ENCODE data around the gene NCOA3.
A peak's percentile ranks its signal among the peaks of the same experiment; 100 is the strongest.
"Not testable (repeated sequence)": the region's sequence is repeated elsewhere in the genome, so short reads cannot be mapped to it uniquely, and the experiment has no call there.

The NCOA3 gene

GRCh38 chr20:47551841-47552240, 50.2 kb downstream of the NCOA3 start:
- no peaks in the 10 kb centered on the region for H3K27me3 ChIP-seq (replicated peaks)
- in situ Hi-C loops (cut with HindIII; ENCODE audit: low pct_ligation_motif_present, low sequenced_read_pairs) = no loop called here
- H3K36me3 ChIP-seq (replicated peaks) = no peaks in the 10 kb centered on the region
- H3K4me3 ChIP-seq (ENCODE audit: low read depth, low read length) = no peak overlapping the region
- H3K27ac ChIP-seq = no peak overlapping the region
- peak; percentile 26 for DNase-seq
- TF ChIP-seq, protein P1, sequence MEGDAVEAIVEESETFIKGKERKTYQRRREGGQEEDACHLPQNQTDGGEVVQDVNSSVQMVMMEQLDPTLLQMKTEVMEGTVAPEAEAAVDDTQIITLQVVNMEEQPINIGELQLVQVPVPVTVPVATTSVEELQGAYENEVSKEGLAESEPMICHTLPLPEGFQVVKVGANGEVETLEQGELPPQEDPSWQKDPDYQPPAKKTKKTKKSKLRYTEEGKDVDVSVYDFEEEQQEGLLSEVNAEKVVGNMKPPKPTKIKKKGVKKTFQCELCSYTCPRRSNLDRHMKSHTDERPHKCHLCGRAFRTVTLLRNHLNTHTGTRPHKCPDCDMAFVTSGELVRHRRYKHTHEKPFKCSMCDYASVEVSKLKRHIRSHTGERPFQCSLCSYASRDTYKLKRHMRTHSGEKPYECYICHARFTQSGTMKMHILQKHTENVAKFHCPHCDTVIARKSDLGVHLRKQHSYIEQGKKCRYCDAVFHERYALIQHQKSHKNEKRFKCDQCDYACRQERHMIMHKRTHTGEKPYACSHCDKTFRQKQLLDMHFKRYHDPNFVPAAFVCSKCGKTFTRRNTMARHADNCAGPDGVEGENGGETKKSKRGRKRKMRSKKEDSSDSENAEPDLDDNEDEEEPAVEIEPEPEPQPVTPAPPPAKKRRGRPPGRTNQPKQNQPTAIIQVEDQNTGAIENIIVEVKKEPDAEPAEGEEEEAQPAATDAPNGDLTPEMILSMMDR (IDR thresholded peaks at IDR 0.05; ENCODE audit: low read depth, low read length, missing control alignments) = no peak

- H3K27me3 ChIP-seq (replicated peaks) = no peaks in the 10 kb centered on the region
- H3K4me3 ChIP-seq (ENCODE audit: low read depth, low read length) = no peak overlapping the region
- H3K27ac ChIP-seq = no peak overlapping the region
- in situ Hi-C loops (cut with HindIII; ENCODE audit: low pct_ligation_motif_present, low sequenced_read_pairs) = no loop called here
- no peak for DNase-seq
- H3K36me3 ChIP-seq (replicated peaks) = no peaks in the 10 kb centered on the region
- TF ChIP-seq, protein P1 (IDR thresholded peaks at IDR 0.05; ENCODE audit: low read depth, low read length, missing control alignments) = no peak
Measured at GRCh38 chr20:47552996-47553395, 51.3 kb downstream of the NCOA3 start.

DNA sequence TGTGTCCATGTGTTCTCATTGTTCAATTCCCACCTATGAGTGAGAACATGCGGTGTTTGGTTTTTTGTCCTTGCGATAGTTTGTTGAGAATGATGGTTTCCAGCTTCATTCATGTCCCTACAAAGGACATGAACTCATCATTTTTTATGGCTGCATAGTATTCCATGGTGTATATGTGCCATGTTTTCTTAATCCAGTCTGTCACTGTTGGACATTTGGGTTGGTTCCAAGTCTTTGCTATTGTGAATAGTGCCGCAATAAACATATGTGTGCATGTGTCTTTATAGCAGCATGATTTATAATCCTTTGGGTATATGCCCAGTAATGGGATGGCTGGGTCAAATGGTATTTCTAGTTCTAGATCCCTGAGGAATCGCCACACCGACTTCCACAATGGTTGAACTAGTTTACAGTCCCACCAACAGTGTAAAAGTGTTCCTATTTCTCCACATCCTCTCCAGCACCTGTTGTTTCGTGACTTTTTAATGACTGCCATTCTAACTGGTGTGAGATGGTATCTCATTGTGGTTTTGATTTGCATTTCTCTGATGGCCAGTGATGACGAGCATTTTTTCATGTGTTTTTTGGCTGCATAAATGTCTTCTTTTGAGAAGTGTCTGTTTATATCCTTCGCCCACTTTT, 52.0 kb downstream of the NCOA3 start:
- H3K27me3 ChIP-seq (replicated peaks); H3K4me3 ChIP-seq (ENCODE audit: low read depth, low read length); H3K36me3 ChIP-seq (replicated peaks); in situ Hi-C loops (cut with HindIII; ENCODE audit: low pct_ligation_motif_present, low sequenced_read_pairs); DNase-seq; H3K27ac ChIP-seq: not testable (repeated sequence)

DNA sequence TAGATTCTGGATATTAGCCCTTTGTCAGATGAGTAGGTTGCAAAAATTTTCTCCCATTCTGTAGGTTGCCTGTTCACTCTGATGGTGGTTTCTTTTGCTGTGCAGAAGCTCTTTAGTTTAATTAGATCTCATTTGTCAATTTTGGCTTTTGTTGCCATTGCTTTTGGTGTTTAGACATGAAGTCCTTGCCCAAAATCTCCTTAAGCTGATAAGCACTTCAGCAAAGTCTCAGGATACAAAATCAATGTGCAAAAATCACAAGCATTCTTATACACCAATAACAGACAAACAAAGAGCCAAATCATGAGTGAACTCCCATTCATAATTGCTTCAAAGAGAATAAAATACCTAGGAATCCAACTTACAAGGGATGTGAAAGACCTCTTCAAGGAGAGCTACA, 52.6 kb downstream of the NCOA3 start:
- DNase-seq; H3K4me3 ChIP-seq (ENCODE audit: low read depth, low read length); H3K36me3 ChIP-seq (replicated peaks); H3K27me3 ChIP-seq (replicated peaks); H3K27ac ChIP-seq; in situ Hi-C loops (cut with HindIII; ENCODE audit: low pct_ligation_motif_present, low sequenced_read_pairs): not testable (repeated sequence)

- TF ChIP-seq, protein P1 (IDR thresholded peaks at IDR 0.05; ENCODE audit: low read depth, low read length, missing control alignments) = no peak
- in situ Hi-C loops (cut with HindIII; ENCODE audit: low pct_ligation_motif_present, low sequenced_read_pairs) = no loop called here
- no peaks in the 10 kb centered on the region for H3K36me3 ChIP-seq (replicated peaks)
- H3K27me3 ChIP-seq (replicated peaks) = no peaks in the 10 kb centered on the region
- DNase-seq = no peak
- H3K4me3 ChIP-seq (ENCODE audit: low read depth, low read length) = no peak overlapping the region
- no peak overlapping the region for H3K27ac ChIP-seq
Measured at GRCh38 chr20:47557218-47557617, 55.5 kb downstream of the NCOA3 start.

- in situ Hi-C loops (cut with HindIII; ENCODE audit: low pct_ligation_motif_present, low sequenced_read_pairs) = no loop called here
- H3K27me3 ChIP-seq (replicated peaks) = no peaks in the 10 kb centered on the region
- H3K27ac ChIP-seq = no peak overlapping the region
- H3K4me3 ChIP-seq (ENCODE audit: low read depth, low read length) = no peak overlapping the region
- no peak for DNase-seq
- TF ChIP-seq, protein P1 (IDR thresholded peaks at IDR 0.05; ENCODE audit: low read depth, low read length, missing control alignments) = no peak
- no peaks in the 10 kb centered on the region for H3K36me3 ChIP-seq (replicated peaks)
Measured at GRCh38 chr20:47557791-47558190, 56.1 kb downstream of the NCOA3 start.

Data from brain microvascular endothelial cell (primary cell).